Spleen (tissue), 7 donors: ENCODE data around the gene ALK.

ENCODE experiments used
- POLR2A ChIP-seq, 3 donors: fragments of 450-650 bp; IDR thresholded peaks; one replicate each; pipeline ENCODE4 v1.5.1; 2017; ENCODE audit warnings: antibody characterized with exemption in 3 of 3, mild to moderate bottlenecking in 1 of 3
- POLR2AphosphoS5 ChIP-seq, 3 donors: sonication (generic); formaldehyde crosslinking; IDR thresholded peaks; one replicate each; pipeline ENCODE4 v1.5.1; 2017; ENCODE audit warnings: antibody characterized with exemption in 3 of 3
- TF ChIP-seq, protein P1 (sequence below), 11 experiments: fragments of 200-600 bp in 7 of 11; fragments of 450-650 bp in 4 of 11; sonication (generic) in 4 of 11; IDR thresholded peaks in 8 of 11; conservative IDR thresholded peaks in 3 of 11; 1 replicate in 7 of 11; 2 replicates in 4 of 11; pipeline versions ENCODE4 v1.4.0 to v1.8.0; 2016 to 2021; ENCODE audit warnings: antibody characterized with exemption in 11 of 11, inconsistent platforms in 4 of 11, mild to moderate bottlenecking in 1 of 11
- donor health status: DM: no; HTN: no; CAD: no; lungs with moderate emphysema.
- donor health status: DM: no; HTN: no; CAD: no.
- donor health status: DM: no; HTN: no; CAD: no.

DNA sequence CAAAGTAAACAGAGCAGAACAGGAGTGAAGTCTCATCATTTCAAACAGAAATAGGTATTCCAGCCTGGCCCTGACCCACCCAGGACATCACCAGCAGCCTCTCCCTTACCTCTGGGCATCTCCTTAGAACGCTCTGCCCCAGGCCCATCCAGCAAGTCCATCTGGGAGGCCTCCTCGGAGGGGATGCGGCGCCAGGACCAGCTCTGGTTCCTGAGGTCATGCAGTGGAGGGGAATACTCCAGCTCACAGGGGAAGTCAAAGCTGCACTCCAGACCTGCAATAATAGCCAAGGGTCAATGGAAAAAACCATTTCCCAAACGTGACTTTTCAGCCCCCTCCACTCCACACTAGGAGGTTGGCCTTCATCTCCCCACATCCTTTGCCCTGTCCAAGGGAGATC, 226.6 kb downstream of the ALK start:
- TF ChIP-seq, protein P1, sequence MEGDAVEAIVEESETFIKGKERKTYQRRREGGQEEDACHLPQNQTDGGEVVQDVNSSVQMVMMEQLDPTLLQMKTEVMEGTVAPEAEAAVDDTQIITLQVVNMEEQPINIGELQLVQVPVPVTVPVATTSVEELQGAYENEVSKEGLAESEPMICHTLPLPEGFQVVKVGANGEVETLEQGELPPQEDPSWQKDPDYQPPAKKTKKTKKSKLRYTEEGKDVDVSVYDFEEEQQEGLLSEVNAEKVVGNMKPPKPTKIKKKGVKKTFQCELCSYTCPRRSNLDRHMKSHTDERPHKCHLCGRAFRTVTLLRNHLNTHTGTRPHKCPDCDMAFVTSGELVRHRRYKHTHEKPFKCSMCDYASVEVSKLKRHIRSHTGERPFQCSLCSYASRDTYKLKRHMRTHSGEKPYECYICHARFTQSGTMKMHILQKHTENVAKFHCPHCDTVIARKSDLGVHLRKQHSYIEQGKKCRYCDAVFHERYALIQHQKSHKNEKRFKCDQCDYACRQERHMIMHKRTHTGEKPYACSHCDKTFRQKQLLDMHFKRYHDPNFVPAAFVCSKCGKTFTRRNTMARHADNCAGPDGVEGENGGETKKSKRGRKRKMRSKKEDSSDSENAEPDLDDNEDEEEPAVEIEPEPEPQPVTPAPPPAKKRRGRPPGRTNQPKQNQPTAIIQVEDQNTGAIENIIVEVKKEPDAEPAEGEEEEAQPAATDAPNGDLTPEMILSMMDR (IDR thresholded peaks at IDR 0.05 in 8 of 11, conservative IDR thresholded peaks at IDR 0.05 in 3 of 11), result no peak
- TF ChIP-seq POLR2A (IDR thresholded peaks at IDR 0.05), result no peak
- TF ChIP-seq POLR2AphosphoS5 (IDR thresholded peaks at IDR 0.05), result no peak
